Stimulated activated CD4-positive, alpha-beta T cell treated with anti-CD3 and anti-CD28 coated beads, TNF-alpha, amount 100 ng/mL, for 24 hours (primary cell): Measurements from ENCODE around the gene RGL4.

Experiments used
- DNase-seq, 3 experiments: peaks; one replicate each; pipeline ENCODE4 v3.0.0-alpha.2; 2020; ENCODE audit warnings: low read depth in 3 of 3

Gene RGL4

DNA sequence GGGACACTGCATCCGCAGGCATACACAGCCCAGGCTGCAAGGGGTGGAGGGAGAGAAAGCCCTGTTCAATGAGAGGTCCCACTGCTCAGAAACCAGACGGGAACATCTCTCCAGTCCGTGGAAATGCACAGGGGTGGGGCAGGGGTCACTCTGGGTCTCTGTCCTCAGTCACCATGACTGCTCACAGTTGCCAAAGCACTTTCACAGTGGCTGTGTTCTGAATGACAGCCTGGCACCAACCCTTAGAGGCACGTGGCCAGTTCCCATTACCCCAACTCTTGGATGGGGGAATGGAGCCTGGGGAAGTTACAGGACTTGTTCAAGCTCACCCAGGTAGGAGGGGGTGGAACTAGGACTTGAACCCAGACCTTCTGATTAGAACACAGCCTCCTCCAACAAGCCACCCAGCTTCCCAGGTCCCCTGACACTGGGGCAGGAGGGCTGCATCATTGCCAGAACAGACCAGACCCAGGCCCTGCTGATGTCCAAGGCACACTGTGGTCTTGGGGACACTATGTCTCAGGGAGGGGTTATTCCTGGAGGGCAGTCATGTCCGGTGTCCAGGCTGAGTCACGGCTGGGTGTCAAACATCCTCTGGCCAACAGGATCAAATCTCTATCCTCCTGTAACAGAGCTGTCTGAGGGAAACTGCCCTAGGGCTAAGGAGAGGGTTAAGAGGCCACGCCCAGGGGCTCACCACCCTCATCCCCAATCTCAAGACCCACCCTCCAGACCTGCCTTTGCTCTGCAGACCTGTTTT lies 51.9 kb downstream of the RGL4 start:
- DNase-seq: no peak

DNA sequence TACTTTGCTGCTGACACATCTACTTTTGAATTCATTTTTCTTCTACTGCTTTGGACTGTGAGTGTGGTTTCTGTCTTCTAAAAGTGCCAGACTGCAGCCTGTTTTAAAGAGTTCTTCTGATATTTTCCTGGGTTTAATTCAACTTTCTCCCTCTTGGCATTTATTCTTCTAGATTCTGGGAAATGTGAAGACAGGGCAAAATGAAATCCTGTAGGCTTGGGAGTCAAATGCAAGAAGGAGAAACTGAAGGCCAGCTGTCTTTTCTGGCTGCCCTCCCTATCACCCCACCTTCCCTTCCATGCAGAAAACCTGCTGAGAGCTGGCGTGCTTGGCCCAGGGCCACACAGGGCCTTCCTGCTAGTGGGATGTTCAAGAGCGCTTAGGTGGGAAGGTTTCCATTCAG lies 52.5 kb downstream of the RGL4 start:
- no peak for DNase-seq

DNA sequence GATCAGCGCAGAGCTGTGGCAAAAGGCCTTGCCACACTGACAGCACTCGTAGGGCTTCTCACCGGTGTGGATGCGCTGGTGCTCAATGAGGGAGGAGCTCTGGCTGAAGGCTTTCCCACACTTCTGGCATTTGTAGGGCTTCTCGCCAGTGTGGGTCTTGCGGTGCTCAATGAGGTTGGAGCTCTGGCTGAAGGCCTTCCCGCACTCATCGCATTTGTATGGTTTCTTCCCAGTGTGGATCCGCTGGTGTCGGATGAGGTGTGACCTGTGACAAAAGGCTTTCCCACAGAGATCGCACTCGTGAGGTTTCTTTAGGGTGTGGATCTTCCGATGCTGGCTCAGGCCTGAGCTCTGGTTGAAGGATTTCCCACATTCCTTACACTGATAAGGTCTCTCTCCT lies 53.2 kb downstream of the RGL4 start:
- no peak for DNase-seq

DNA sequence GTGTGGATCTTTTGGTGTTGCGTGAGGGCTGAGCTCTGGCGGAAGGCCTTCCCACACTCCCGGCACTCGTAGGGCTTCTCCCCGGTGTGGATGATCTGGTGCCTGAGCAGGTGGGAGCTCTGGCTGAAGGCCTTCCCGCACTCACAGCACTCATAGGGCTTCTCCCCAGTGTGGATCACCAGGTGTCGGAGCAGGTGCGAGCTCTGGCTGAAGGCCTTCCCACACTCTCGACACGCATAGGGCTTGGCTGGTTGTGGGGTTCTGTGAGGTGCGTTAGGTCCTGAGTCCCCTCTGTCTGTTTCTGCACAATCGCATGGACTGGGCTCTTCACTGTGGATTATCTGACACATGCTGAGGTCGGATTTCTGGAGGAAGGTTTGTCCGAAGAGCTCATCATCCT lies 53.7 kb downstream of the RGL4 start:
- no peak for DNase-seq

DNA sequence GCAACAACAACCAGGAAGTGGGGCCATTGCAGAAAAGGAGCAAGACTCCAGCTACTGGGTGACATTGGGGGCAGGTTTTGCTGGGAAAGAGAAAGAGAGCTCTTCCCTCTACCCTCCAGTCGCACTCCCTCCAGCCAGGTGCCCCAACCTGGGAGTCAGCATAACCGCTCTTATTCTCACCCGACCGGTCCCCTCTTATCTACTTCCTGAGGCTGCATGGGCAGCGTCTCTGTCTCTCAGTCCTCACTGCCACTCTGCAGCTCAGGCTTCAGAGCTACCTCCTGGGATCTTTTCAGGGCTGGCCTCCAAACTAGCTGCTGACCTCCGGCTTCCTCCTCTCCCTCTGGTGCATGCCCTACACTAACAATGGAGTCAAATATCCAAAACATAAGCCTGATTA lies 55.0 kb downstream of the RGL4 start:
- no peak for DNase-seq
